T47D (cell line): ENCODE data around the gene LRRC46.

Source experiments
- DNase-seq, 2 experiments: peaks; one replicate each; pipeline versions ENCODE4 v3.0.0 to v3.0.0-alpha.2; 2011 to 2012; ENCODE audit warnings: low read depth in 1 of 2, low spot score in 1 of 2
- JUND ChIP-seq: IDR thresholded peaks from 2 replicates; pipeline ENCODE4 v1.6.1; 2012; ENCODE audit warnings: low read depth
- in situ Hi-C: cut with HindIII; loops from 2 replicates; pipeline ENCODE4 v1.10.0; 2016; ENCODE audit warnings: low sequenced_read_pairs, low pct_unique_long_range_greater_than_20kb

LRRC46 gene, protein sequence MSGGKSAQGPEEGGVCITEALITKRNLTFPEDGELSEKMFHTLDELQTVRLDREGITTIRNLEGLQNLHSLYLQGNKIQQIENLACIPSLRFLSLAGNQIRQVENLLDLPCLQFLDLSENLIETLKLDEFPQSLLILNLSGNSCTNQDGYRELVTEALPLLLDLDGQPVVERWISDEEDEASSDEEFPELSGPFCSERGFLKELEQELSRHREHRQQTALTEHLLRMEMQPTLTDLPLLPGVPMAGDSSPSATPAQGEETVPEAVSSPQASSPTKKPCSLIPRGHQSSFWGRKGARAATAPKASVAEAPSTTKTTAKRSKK

DNA sequence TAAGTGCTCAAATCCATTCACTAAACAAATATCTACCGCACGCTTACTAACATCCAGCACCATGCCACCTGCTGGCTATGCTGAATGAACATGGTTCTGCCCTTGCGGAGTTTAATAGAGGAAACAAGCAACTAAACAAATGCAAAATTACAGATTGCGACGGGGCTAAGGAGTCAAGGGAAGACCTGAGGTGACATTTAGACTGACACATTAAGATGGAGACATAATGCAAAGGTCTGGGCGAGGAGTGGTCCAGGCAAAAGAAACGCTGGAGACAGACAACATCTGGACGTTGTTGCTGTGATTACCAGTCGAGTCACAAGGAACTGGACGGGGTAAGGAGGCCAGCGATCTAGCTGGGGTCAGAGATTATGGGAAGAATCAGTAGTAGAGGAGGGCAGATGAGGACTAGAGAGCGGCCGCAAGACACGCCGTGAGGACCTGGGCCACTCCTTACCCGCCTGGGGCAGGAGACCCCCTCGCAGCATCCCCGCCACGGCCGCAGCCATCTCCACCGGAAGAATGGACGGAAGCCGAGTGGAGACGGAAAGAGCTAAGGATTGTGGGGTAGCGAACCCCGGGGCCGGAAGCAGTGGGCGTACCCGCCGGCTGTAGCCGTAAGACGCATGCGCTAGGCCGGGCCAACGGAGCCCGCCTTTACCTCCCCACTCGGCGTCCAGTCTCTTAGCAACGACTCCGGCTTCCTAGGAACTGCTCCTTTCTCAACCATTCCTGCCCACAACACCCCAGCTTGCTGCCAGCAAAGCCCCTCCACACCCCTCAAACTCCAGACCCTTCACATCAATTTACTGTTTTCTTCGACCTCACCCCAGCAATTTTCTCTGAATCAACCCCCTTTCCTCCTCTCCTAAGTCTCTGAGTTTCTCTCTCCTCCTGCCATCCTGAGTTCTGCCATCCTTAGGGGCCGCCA is at the start of gene LRRC46, which contains the start of gene MRPL10:
Gene LRRC46, plus strand, starts transcription at position 668 of the 931 bp plus-strand sequence. CDS start 320 bp downstream, outside the sequence.
Gene MRPL10, minus strand, starts transcription at position 539 of the 931 bp plus-strand sequence. Its CDS starts 30 bp downstream, at position 509.
- in situ Hi-C loops: no loop called here
- no peak for TF ChIP-seq JUND
- DNase-seq: peak; percentile 95

DNA sequence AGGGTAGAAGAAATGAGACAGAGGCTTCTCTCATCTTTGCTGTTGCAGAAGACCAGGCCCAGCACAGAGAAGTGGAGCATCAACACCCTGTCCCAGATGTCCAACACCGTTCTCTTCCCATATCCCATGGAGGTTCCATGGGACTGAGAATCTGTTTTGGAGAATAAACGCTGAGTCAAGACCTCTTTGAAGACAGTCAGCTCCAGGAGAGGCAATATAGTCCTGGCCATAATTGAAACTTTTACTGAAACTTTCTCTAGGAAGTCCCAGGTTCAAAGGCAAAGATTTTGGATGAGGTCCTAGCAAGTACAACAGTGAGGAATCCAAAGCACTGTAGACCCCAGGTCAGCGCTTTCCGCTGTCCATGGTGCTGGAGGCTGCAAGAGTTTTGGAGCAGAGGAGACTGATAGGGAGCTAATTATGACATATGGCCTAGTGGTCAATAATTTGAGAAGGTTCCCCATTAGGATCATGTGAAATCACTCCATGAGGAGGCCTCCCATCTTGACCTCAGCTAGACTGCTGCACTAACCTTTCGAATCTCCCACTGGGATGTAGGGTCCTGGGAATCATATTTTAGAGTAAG is 45.8 kb upstream of the LRRC46 start:
- DNase-seq: peak in 1 of 2 experiments; percentile 69
- in situ Hi-C loops: no loop called here
- TF ChIP-seq JUND: no peak

DNA sequence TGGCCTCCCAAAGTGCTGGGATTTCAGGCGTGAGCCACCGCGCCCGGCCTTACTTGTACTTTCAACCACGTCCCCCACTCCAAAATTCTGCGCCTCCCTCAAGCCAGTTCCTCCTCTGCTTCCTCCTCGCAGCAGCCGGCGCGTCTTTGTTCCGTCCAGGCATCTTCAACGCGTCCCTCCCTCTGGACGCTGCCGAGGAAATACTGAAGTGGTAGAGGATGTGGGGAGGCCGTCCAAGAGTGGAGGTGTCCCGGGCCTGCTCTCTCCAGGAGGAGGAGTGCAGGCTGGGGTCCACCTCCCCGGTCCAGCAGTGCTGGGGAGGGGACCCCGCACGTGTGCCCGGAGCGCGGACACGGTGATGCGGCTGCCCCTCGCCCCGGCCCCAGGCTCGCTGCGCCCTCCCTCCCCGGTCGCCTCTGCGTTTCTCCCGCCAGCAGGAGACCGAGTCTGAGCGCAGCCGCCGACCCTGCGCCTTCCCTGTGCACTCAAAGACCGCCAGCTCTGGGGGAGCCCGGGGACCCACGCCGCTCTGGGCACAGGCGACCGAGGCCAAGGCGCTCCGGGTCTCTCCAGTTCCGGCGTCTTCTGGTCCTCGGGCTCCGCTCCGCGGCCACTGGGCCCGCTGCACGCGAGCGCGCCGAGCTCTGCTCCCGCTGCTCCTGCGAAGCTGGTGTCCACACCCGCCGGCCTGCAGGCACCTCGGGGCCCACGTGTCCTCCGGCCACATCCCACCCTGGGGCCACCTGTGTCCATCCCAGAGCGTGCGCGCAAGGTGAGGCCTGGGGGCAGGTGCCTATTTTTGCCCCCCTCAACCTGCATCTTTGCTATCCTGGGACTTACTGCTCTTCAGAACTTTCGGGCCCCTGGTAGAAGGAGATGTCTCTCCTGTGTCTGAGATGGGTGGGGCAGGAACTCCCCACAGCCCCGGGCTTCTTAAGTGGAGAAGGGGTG is 41.6 kb upstream of the LRRC46 start:
- in situ Hi-C loops: no loop called here
- peak; percentile 75 to 92 for DNase-seq
- no peak for TF ChIP-seq JUND

DNA sequence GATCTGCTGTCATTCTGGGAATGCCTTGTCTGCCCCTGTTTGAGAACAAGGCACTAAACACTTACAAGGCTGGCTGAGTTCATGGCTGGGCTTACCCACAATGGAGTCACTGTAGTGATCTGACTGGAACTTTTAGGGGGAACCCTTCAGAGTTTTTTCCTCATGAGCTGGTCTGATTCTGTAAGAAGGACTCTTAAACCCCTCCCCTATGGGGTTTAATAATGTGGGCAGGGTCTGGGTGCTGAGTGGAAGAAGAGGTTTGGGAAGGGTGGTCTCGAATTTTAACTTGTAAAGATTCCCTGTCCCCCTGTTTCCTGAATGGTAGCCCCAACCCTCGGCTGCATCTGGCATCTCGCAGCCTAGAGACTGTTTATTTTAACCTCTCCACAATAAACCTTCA is 40.4 kb upstream of the LRRC46 start:
- TF ChIP-seq JUND: no peak
- in situ Hi-C loops: no loop called here
- no peak for DNase-seq

DNA sequence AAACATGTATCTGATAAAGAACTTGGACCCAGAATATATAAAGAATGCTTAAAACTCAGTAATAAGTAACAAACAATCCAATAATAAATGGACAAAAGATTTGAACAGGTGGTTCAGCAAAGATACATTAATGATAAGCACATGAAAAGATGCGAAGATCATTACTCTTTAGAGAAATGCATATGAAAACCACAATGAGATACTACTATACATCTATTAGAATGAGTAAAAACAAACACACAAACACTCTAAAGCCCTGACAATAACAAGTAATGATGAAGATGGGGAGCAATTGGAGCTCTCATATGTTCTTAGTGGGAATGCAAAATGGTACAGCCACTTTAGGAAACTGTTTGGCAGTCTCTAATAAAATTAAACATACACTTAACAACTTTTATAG is 39.0 kb upstream of the LRRC46 start:
- no peak for TF ChIP-seq JUND
- DNase-seq: no peak
- in situ Hi-C loops: no loop called here

DNA sequence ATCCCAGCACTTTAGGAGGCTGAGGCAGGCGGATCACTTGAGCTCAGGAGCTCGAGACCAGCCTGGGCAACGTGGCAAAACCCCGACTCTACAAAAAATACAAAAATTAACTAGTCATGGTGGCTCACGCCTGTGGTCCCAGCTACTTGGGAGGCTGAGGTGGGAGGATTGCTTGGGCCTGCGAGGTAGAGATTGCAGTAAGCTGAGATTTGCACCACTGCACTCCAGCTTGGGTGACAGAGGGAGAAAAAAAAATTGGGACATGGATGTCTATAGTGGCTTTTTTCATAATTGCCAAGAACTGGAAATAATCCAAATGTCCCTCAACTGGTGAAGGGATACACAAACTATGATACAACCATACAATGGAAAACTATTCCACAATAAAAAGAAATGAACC is 38.5 kb upstream of the LRRC46 start:
- TF ChIP-seq JUND: no peak
- in situ Hi-C loops: no loop called here
- no peak for DNase-seq

DNA sequence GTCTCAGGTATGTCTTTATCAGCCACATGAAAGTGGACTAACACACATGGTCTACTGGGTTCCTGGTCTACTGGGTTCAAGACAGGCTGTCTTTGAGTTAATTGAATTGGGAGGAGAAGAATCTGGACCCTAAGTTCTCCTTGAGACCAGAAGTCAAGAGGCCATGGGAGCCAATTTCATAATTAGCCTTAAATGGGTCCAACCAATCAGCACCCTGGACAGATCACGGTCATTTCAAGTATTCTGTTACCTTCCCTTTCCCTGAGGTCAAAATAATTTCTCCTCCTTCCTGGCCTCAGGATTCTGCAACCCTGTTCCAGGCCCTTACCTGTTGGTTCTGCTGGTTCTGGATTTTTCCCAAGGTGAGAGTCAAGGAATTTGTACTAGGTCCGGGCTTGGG is 33.7 kb upstream of the LRRC46 start:
- no peak for TF ChIP-seq JUND
- in situ Hi-C loops: no loop called here
- peak in 1 of 2 experiments; percentile 65 for DNase-seq

DNA sequence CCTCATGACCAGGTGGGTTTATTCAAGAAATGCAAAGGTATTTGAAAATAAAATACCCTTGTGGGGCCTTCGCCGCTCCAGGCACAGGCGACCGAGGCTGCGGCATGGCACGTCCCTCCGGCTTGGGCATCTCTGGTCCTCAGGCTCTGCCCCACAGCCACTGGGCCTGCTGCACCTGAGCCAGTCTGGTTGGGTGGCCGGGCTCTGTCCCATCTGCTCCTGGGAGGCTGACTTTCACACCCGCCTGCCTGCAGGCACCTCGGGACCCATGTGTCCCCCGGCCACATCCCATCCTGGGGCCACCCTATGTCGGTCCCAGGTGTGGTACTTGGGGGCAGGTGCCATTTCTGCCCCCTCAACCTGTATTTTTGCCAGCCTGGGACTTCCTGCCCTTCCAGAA is 30.8 kb upstream of the LRRC46 start:
- no peak for DNase-seq
- in situ Hi-C loops: no loop called here
- TF ChIP-seq JUND: no peak

DNA sequence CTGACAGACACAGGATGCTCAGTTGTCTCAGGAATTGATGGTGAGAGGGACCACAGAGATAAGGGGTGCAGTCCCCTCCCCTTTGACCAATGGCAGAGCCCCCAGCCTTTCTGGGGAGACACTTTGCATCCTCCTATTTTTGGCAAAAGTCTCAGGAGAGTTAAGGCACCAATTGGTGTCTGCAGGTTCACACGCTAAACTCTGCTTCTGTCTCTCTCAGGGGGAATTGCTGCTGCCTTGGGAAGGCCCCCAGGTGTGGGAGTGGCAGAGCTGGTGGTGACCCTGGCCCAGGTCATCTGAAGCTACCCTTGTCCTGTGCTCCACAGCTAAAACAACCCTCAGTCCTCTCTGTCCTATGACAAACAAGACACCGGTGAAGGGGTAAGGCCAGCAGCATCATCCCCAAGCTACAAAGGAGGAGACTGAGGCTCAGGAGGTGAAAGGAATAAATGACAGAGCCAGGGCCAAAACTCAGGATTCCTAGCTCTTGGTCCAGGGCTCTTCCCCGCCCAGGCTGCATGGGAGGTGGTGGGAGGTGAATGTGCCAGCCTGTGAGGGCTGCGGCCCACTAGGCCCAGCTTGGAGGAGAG is 30.2 kb upstream of the LRRC46 start:
- TF ChIP-seq JUND: no peak
- no peak for DNase-seq
- in situ Hi-C loops: no loop called here

DNA sequence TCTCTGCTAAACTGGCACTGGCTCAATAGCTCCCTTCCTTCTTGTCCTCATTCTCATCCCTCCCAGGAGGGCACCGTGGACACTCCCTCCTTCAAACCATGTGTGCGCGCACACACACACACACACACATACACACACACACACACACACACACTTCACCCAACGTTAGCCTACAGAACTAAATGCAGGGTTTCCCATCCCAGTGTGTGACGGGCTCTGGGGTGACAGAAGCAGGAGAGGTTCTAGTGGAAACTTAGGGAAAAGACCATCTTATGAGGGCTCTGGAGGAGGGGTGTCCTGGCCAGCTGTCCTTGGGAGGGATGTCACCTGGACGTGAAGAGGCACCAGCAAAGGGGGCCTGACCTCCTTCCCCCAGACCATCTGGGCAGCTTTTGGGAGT is 29.6 kb upstream of the LRRC46 start:
- in situ Hi-C loops: no loop called here
- no peak for DNase-seq
- TF ChIP-seq JUND: no peak

DNA sequence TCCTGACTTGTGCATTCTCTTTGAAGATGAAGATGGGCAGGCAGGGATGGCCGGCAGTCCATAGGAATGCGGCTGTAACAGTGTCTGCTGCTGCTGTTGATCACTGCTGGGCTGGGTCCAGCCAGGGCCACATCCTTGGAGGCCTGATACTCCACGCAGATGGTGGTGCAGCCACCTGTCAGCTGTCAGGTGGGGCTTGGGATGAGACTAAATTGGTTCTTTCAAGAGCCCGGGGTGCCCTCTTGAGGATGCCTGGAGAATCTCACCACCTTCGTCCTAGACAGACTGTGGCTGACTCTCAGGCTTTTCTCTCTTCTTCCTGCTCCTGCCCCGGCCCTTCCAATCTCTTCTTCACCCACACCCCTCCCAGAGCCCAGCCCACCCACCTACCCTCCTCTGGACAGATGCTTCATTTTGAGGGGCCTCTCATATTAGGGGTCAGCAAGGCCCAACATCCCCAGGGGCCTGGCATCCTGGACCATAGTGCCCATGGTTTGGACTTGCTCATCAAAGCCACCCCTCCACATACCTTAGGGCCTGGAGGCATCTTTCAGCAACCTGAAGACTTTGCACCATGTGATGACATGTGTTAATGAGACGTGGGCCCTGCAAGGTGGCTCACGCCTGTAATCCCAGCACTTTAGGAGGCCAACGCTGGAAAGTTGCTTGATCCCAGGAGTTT is 29.0 kb upstream of the LRRC46 start:
- in situ Hi-C loops: no loop called here
- DNase-seq: peak; percentile 83 to 92
- TF ChIP-seq JUND: no peak
